ENCODE results near the gene RNLS.

Gene RNLS

GRCh38 chr10:88256886-88257285 lies 326.2 kb downstream of the RNLS start:
- no peak for DNase-seq (ENCODE audit: low spot score)

- no peak for DNase-seq (ENCODE audit: low spot score)
These were observed 327.0 kb downstream of the RNLS start for GRCh38 chr10:88256013-88256680.

- no peak for DNase-seq (ENCODE audit: low spot score)
These were observed 329.0 kb downstream of the RNLS start for GRCh38 chr10:88254091-88254490.

- DNase-seq (ENCODE audit: low spot score) = no peak
These were observed 329.5 kb downstream of the RNLS start for GRCh38 chr10:88253622-88254021.

- DNase-seq (ENCODE audit: low spot score) = no peak
These were observed 330.0 kb downstream of the RNLS start for GRCh38 chr10:88253128-88253527.

- no peak for DNase-seq (ENCODE audit: low spot score)
These were observed 333.7 kb downstream of the RNLS start for GRCh38 chr10:88249450-88249849.

GRCh38 chr10:88246675-88247074 lies 336.4 kb downstream of the RNLS start:
- no peak for DNase-seq (ENCODE audit: low spot score)

- no peak for DNase-seq (ENCODE audit: low spot score)
These were observed 337.1 kb downstream of the RNLS start for GRCh38 chr10:88245974-88246511.

GRCh38 chr10:88244781-88245625 lies 338.1 kb downstream of the RNLS start:
- DNase-seq (ENCODE audit: low spot score) = no peak

- no peak for DNase-seq (ENCODE audit: low spot score)
These were observed 339.0 kb downstream of the RNLS start for GRCh38 chr10:88243836-88244730.

GRCh38 chr10:88243202-88243744 lies 339.8 kb downstream of the RNLS start:
- no peak for DNase-seq (ENCODE audit: low spot score)

GRCh38 chr10:88241501-88241900 lies 341.6 kb downstream of the RNLS start:
- DNase-seq (ENCODE audit: low spot score) = no peak

- DNase-seq (ENCODE audit: low spot score) = no peak
These were observed 343.9 kb downstream of the RNLS start for GRCh38 chr10:88239212-88239611.

- no peak for DNase-seq (ENCODE audit: low spot score)
These were observed 344.6 kb downstream of the RNLS start for GRCh38 chr10:88238615-88238914.

GRCh38 chr10:88237896-88238614 lies 345.1 kb downstream of the RNLS start:
- DNase-seq (ENCODE audit: low spot score) = no peak

- DNase-seq (ENCODE audit: low spot score) = no peak
These were observed 346.9 kb downstream of the RNLS start for GRCh38 chr10:88236121-88236743.

GRCh38 chr10:88234297-88234696 lies 348.8 kb downstream of the RNLS start:
- DNase-seq (ENCODE audit: low spot score) = no peak

GRCh38 chr10:88233870-88234269 lies 349.2 kb downstream of the RNLS start:
- no peak for DNase-seq (ENCODE audit: low spot score)

GRCh38 chr10:88232983-88233543 lies 350.1 kb downstream of the RNLS start:
- no peak for DNase-seq (ENCODE audit: low spot score)

- DNase-seq (ENCODE audit: low spot score) = no peak
These were observed 350.9 kb downstream of the RNLS start for GRCh38 chr10:88232029-88232895.

Measured in hematopoietic multipotent progenitor cell treated with erythropoietin and hydrocortisone succinate and interleukin-3 and kit ligand, for 17 days (in vitro differentiated cells).